ENCODE data around the gene SKI.

DNA sequence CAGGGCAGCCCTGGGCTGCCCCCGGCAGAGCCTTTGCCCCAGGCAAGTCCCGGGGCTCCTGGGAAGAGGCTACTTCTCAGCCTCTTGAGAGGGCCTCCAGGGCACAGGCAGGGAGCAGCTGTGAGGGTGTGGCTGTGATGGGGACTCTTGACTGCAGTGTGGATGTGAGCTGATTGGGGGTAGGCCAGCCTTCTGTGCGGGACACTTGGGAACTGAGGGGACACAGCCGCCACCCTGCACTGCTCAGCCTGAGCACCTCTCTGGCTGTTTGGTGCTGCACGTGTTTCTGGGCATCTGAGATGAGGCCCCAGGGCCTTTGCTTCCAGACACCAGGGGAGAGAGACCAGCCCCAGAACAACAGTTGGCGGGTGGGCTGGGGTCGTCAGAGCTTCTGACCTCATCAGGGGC lies 62.1 kb downstream of the SKI start:
- TF ChIP-seq EZH2phosphoT487 (IDR thresholded peaks at IDR 0.05; ENCODE audit: borderline replicate concordance, low read length) (no peak), EZH2 (IDR thresholded peaks at IDR 0.05; ENCODE audit: low read length, unreplicated experiment) (no peak)
